Chondrocyte (in vitro differentiated cells): ENCODE data around the gene COL4A2. TPM values are rescaled to one million over a fixed set of nuclear protein-coding genes. Genes with fewer than 3 reads are reported as not detected.

Experiments
- DNase-seq: peaks from one replicate; pipeline ENCODE4 v3.0.0; 2021; ENCODE audit warnings: mixed read lengths, low spot score
- H3K27ac Mint-ChIP-seq: one replicate; pipeline ENCODE4 v1.8.0; 2021; ENCODE audit warnings: mild to moderate bottlenecking, moderate library complexity, mixed read lengths; ENCODE audit not compliant: unreplicated experiment
- H3K27me3 Mint-ChIP-seq: 2 replicates; pipeline ENCODE4 v1.8.0; 2021; ENCODE audit warnings: low read depth, mixed read lengths
- H3K36me3 Mint-ChIP-seq: 2 replicates; pipeline ENCODE4 v1.8.0; 2021; ENCODE audit warnings: low read depth, mixed read lengths
- H3K4me1 Mint-ChIP-seq: 2 replicates; pipeline ENCODE4 v1.8.0; 2021; ENCODE audit warnings: low read depth, mild to moderate bottlenecking, mixed read lengths
- H3K4me3 Mint-ChIP-seq: one replicate; pipeline ENCODE4 v1.8.0; 2021; ENCODE audit warnings: mild to moderate bottlenecking, moderate library complexity, mixed read lengths; ENCODE audit not compliant: unreplicated experiment
- H3K9me3 Mint-ChIP-seq: 2 replicates; pipeline ENCODE4 v1.8.0; 2021; ENCODE audit warnings: low read depth, mixed read lengths
- CTCF ChIP-seq: fragments of 200-600 bp; sonication (generic); IDR thresholded peaks from 2 replicates; pipeline ENCODE4 v1.5.0; 2021; ENCODE audit warnings: antibody characterized with exemption, mild to moderate bottlenecking, moderate library complexity
- total RNA-seq: library from RNA; stranded (reverse); gene quantifications from 3 replicates; pipeline ENCODE4 v1.2.1, GENCODE V29; 2021

COL4A2 gene
- total RNA-seq, 1 donor from 2014 or later: 2,366 TPM

- H3K27me3 Mint-ChIP-seq: no peaks in the 10 kb centered on the region
- peaks cover 36% of the 10 kb centered on the region for H3K36me3 Mint-ChIP-seq
- no peak for DNase-seq
- H3K9me3 Mint-ChIP-seq: no peaks in the 10 kb centered on the region
- TF ChIP-seq CTCF: no peak
- peak overlapping the region; percentile 60 for H3K27ac Mint-ChIP-seq
- no peak overlapping the region for H3K4me3 Mint-ChIP-seq
- H3K4me1 Mint-ChIP-seq: peaks cover 95% of the 10 kb centered on the region
Measured at GRCh38 chr13:110419381-110419791, 112.3 kb downstream of the COL4A2 start.

GRCh38 chr13:110419946-110420345 lies 112.9 kb downstream of the COL4A2 start:
- TF ChIP-seq CTCF: no peak
- H3K4me1 Mint-ChIP-seq: peaks cover 95% of the 10 kb centered on the region
- no peaks in the 10 kb centered on the region for H3K9me3 Mint-ChIP-seq
- H3K27ac Mint-ChIP-seq: peak overlapping the region; percentile 60
- DNase-seq: no peak
- H3K4me3 Mint-ChIP-seq: no peak overlapping the region
- H3K27me3 Mint-ChIP-seq: no peaks in the 10 kb centered on the region
- peaks cover 33% of the 10 kb centered on the region for H3K36me3 Mint-ChIP-seq

- H3K4me3 Mint-ChIP-seq: no peak overlapping the region
- H3K27me3 Mint-ChIP-seq: no peaks in the 10 kb centered on the region
- H3K27ac Mint-ChIP-seq: peak overlapping the region; percentile 86
- no peak for DNase-seq
- no peak for TF ChIP-seq CTCF
- peaks cover 35% of the 10 kb centered on the region for H3K36me3 Mint-ChIP-seq
- peaks cover 95% of the 10 kb centered on the region for H3K4me1 Mint-ChIP-seq
- H3K9me3 Mint-ChIP-seq: no peaks in the 10 kb centered on the region
Measured at GRCh38 chr13:110420626-110421025, 113.5 kb downstream of the COL4A2 start.

GRCh38 chr13:110421061-110421460 lies 114.0 kb downstream of the COL4A2 start:
- no peak overlapping the region for H3K4me3 Mint-ChIP-seq
- peak overlapping the region; percentile 86 for H3K27ac Mint-ChIP-seq
- no peaks in the 10 kb centered on the region for H3K9me3 Mint-ChIP-seq
- H3K4me1 Mint-ChIP-seq: peaks cover 95% of the 10 kb centered on the region
- no peaks in the 10 kb centered on the region for H3K27me3 Mint-ChIP-seq
- DNase-seq: no peak
- no peak for TF ChIP-seq CTCF
- H3K36me3 Mint-ChIP-seq: peaks cover 32% of the 10 kb centered on the region

- peak overlapping the region; percentile 86 for H3K27ac Mint-ChIP-seq
- no peak for DNase-seq
Measured at GRCh38 chr13:110421696-110422385, 114.8 kb downstream of the COL4A2 start.

More at GRCh38 chr13:110421696-110422385, 114.8 kb downstream of the COL4A2 start:
- Mint-ChIP-seq H3K4me1 (peaks cover 95% of the 10 kb centered on the region), H3K9me3 (no peaks in the 10 kb centered on the region), H3K27me3 (no peaks in the 10 kb centered on the region), H3K36me3 (peaks cover 30% of the 10 kb centered on the region), H3K4me3 (no peak overlapping the region)
- TF ChIP-seq CTCF: no peak
